HL-60 (cell line): ENCODE measurements around the gene LDAH.
"Not testable (repeated sequence)": the region's sequence is repeated elsewhere in the genome, so short reads cannot be mapped to it uniquely, and the experiment has no call there.

Source experiments
- CTCF ChIP-seq: IDR thresholded peaks from one replicate; pipeline ENCODE4 v1.5.1; 2011; ENCODE audit warnings: low read length, control low read depth, inconsistent platforms; ENCODE audit not compliant: insufficient read depth
- GABPA ChIP-seq: IDR thresholded peaks from 2 replicates; pipeline ENCODE4 v1.6.1; 2012; ENCODE audit warnings: low read depth
- POLR2AphosphoS5 ChIP-seq: IDR thresholded peaks from 2 replicates; pipeline ENCODE4 v1.6.1; 2012; ENCODE audit warnings: low read depth

GRCh38 chr2:20793944-20794343 is 29.0 kb downstream of the LDAH start:
- not testable (repeated sequence) for TF ChIP-seq POLR2AphosphoS5, CTCF, GABPA
